ENCODE results near the gene LRP4.

DNA sequence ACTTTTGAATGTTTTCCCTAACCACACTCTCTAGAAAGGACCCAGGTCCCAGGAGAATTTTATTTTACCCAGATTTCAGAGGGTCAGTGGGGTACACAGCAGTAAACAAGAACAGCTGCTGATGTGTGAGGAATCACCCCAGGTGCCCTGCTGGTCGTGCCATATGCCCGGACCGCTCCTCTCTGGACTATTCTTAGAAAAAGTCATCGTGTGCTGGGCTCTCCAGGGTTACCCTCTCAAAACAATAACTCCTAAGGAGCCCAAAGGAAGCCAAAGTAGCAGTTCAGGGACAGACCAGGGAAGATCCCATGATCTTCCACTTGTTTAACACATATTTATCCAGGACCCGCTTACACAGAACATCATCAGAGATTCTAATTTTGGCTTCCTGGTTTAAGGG is 29.7 kb downstream of the LRP4 start:
- TF ChIP-seq RBAK (CRISPR knock-in tag; IDR thresholded peaks at IDR 0.05): no peak
- no peak for TF ChIP-seq POLR2A (IDR thresholded peaks at IDR 0.05; ENCODE audit: insufficient read depth in 1 of 2, low read depth in 2 of 2, low read length in 2 of 2)
- no peak for TF ChIP-seq NFRKB (IDR thresholded peaks at IDR 0.05)
- no peak for TF ChIP-seq ZNF607 (CRISPR knock-in tag; IDR thresholded peaks at IDR 0.05; ENCODE audit: borderline replicate concordance)
- no peak for TF ChIP-seq PCBP2 (optimal IDR thresholded peaks at IDR 0.05; ENCODE audit: low read depth, low read length, poor library complexity, severe bottlenecking)
- TF ChIP-seq TOPORS (CRISPR knock-in tag; IDR thresholded peaks at IDR 0.05): no peak
- TF ChIP-seq HNRNPL (IDR thresholded peaks at IDR 0.05; ENCODE audit: low read depth, low read length): no peak
- TF ChIP-seq, protein P1, sequence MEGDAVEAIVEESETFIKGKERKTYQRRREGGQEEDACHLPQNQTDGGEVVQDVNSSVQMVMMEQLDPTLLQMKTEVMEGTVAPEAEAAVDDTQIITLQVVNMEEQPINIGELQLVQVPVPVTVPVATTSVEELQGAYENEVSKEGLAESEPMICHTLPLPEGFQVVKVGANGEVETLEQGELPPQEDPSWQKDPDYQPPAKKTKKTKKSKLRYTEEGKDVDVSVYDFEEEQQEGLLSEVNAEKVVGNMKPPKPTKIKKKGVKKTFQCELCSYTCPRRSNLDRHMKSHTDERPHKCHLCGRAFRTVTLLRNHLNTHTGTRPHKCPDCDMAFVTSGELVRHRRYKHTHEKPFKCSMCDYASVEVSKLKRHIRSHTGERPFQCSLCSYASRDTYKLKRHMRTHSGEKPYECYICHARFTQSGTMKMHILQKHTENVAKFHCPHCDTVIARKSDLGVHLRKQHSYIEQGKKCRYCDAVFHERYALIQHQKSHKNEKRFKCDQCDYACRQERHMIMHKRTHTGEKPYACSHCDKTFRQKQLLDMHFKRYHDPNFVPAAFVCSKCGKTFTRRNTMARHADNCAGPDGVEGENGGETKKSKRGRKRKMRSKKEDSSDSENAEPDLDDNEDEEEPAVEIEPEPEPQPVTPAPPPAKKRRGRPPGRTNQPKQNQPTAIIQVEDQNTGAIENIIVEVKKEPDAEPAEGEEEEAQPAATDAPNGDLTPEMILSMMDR (CRISPR knock-in tag; IDR thresholded peaks at IDR 0.05): no peak

All from HepG2 (cell line).